Activated CD8-positive, alpha-beta memory T cell treated with anti-CD3 and anti-CD28 coated beads, Interleukin-2, amount 10 ng/mL, durations not matched to agents 7 days and 5 days (primary cell): ENCODE measurements around the gene TTYH1. TPM values are rescaled to one million over a fixed set of nuclear protein-coding genes. Genes with fewer than 3 reads are reported as not detected.
"Not testable (repeated sequence)": the region's sequence is repeated elsewhere in the genome, so short reads cannot be mapped to it uniquely, and the experiment has no call there.

Experiments used
- ATAC-seq: fragments of 150-1000 bp; cut with Tn5 transposase; one replicate; pipeline ENCODE4 v1.10.0; 2021; ENCODE audit warnings: moderate library complexity
- CTCF ChIA-PET: fragments of 350-600 bp; sonication (Branson Sonifier 250); formaldehyde crosslinking; loops from one replicate; lab custom pipeline; 2021; ENCODE audit warnings: antibody characterized with exemption; lab: Charles Lee
- DNase-seq: peaks from one replicate; pipeline ENCODE4 v3.0.0-alpha.2; 2020
- H3K27ac Mint-ChIP-seq: one replicate; pipeline ENCODE4 v1.8.0; 2021; ENCODE audit warnings: mild to moderate bottlenecking, mixed read lengths
- H3K27me3 Mint-ChIP-seq: one replicate; pipeline ENCODE4 v1.8.0; 2021; ENCODE audit warnings: mixed read lengths
- H3K36me3 Mint-ChIP-seq: one replicate; pipeline ENCODE4 v1.8.0; 2021; ENCODE audit warnings: mild to moderate bottlenecking, mixed read lengths
- H3K4me1 Mint-ChIP-seq: one replicate; pipeline ENCODE4 v1.8.0; 2021; ENCODE audit warnings: mixed read lengths
- H3K4me3 Mint-ChIP-seq: one replicate; pipeline ENCODE4 v1.8.0; 2021; ENCODE audit warnings: mild to moderate bottlenecking, moderate library complexity, mixed read lengths
- H3K9me3 Mint-ChIP-seq: one replicate; pipeline ENCODE4 v1.8.0; 2022; ENCODE audit warnings: low read depth, mixed read lengths
- total RNA-seq, 2 experiments: library from RNA; stranded (reverse); gene quantifications; one replicate each; pipeline ENCODE4 v1.2.3, GENCODE V29; 2021

Gene TTYH1
- total RNA-seq: 1 to 10 TPM in 1 of 2 experiments, under 1 TPM in 1; 0.93 to 1.2 TPM

GRCh38 chr19:54415208-54415900 is at the start of gene TTYH1:
TSS of gene TTYH1 (plus strand) at chr19:54415464. CDS start at chr19:54415553, 89 bp downstream.
- Mint-ChIP-seq H3K27me3 (peaks cover 41% of the 10 kb centered on the region), H3K27ac (peak within 1 kb of the TSS; percentile 62)
- no peak for DNase-seq

GRCh38 chr19:54365798-54366197 is 49.5 kb upstream of the TTYH1 start:
- not testable (repeated sequence) for DNase-seq, H3K9me3 Mint-ChIP-seq, H3K27ac Mint-ChIP-seq, ATAC-seq, H3K4me3 Mint-ChIP-seq
- Mint-ChIP-seq H3K4me1 (peaks cover 68% of the 10 kb centered on the region), H3K36me3 (peaks cover 26% of the 10 kb centered on the region), H3K27me3 (peaks cover 21% of the 10 kb centered on the region)
- CTCF ChIA-PET: interaction anchor here (1.5 to 2.9 kb wide), 2 partner anchors 9 to 24 kb away, joined by 8 to 25 read pairs; no protein-coding TSS in a partner anchor

More at GRCh38 chr19:54415208-54415900, at the start of gene TTYH1:
- peak; percentile 24 for ATAC-seq
- peaks cover 7% of the 10 kb centered on the region for H3K36me3 Mint-ChIP-seq
- no peak within 1 kb of the TSS for H3K4me3 Mint-ChIP-seq
- H3K9me3 Mint-ChIP-seq: peaks cover 10% of the 10 kb centered on the region
- peaks cover 18% of the 10 kb centered on the region for H3K4me1 Mint-ChIP-seq
- CTCF ChIA-PET: interaction anchor here (1.2 to 1.6 kb wide), 5 partner anchors 11 to 149 kb away, joined by 3 to 4 read pairs (median 3); no protein-coding TSS in a partner anchor

GRCh38 chr19:54366811-54367210 is 48.5 kb upstream of the TTYH1 start:
- Mint-ChIP-seq H3K27me3 (peaks cover 28% of the 10 kb centered on the region), H3K36me3 (peaks cover 22% of the 10 kb centered on the region), H3K4me3 (no peak overlapping the region), H3K9me3 (no peaks in the 10 kb centered on the region), H3K4me1 (peaks cover 66% of the 10 kb centered on the region), H3K27ac (no peak overlapping the region)
- ATAC-seq (no peak), DNase-seq (no peak)
- CTCF ChIA-PET: interaction anchor here (7.0 kb wide), 1 partner anchor 22 kb away, joined by 40 read pairs; no protein-coding TSS in a partner anchor

- Mint-ChIP-seq H3K9me3 (no peaks in the 10 kb centered on the region), H3K27ac (peak overlapping the region; percentile 52), H3K27me3 (peaks cover 31% of the 10 kb centered on the region), H3K4me1 (peaks cover 64% of the 10 kb centered on the region), H3K36me3 (peaks cover 11% of the 10 kb centered on the region), H3K4me3 (peak overlapping the region; percentile 71)
- DNase-seq (no peak), ATAC-seq (no peak)
- CTCF ChIA-PET: interaction anchor here (7.0 kb wide), 1 partner anchor 20 kb away, joined by 40 read pairs; no protein-coding TSS in a partner anchor
Observed at GRCh38 chr19:54369082-54369687, 46.1 kb upstream of the TTYH1 start.

GRCh38 chr19:54369688-54370433 is 45.4 kb upstream of the TTYH1 start:
- H3K27ac Mint-ChIP-seq: peak overlapping the region; percentile 62
- CTCF ChIA-PET: interaction anchor here (7.0 kb wide), 1 partner anchor 19 kb away, joined by 40 read pairs; no protein-coding TSS in a partner anchor
- peaks cover 32% of the 10 kb centered on the region for H3K27me3 Mint-ChIP-seq
- not testable (repeated sequence) for H3K36me3 Mint-ChIP-seq, H3K9me3 Mint-ChIP-seq, DNase-seq
- H3K4me3 Mint-ChIP-seq: peak overlapping the region; percentile 71
- ATAC-seq: peak; percentile 6
- peaks cover 66% of the 10 kb centered on the region for H3K4me1 Mint-ChIP-seq

GRCh38 chr19:54370434-54370796 is 44.8 kb upstream of the TTYH1 start:
- peak; percentile 87 for DNase-seq
- peak; percentile 78 for ATAC-seq
- CTCF ChIA-PET: interaction anchor here (7.0 kb wide), 1 partner anchor 18 kb away, joined by 40 read pairs; no protein-coding TSS in a partner anchor

GRCh38 chr19:54371453-54371852 is 43.8 kb upstream of the TTYH1 start:
- CTCF ChIA-PET: interaction anchor here (1.2 to 7.0 kb wide), 2 partner anchors 17 to 45 kb away, joined by 3 to 40 read pairs; no protein-coding TSS in a partner anchor
- DNase-seq, H3K27ac Mint-ChIP-seq, H3K9me3 Mint-ChIP-seq, H3K4me3 Mint-ChIP-seq, H3K36me3 Mint-ChIP-seq, ATAC-seq: not testable (repeated sequence)
- Mint-ChIP-seq H3K4me1 (peaks cover 71% of the 10 kb centered on the region), H3K27me3 (peaks cover 41% of the 10 kb centered on the region)

More at GRCh38 chr19:54370434-54370796, 44.8 kb upstream of the TTYH1 start:
- H3K9me3 Mint-ChIP-seq, H3K36me3 Mint-ChIP-seq: not testable (repeated sequence)
- Mint-ChIP-seq H3K4me3 (peak overlapping the region; percentile 70), H3K4me1 (peaks cover 68% of the 10 kb centered on the region), H3K27me3 (peaks cover 38% of the 10 kb centered on the region), H3K27ac (peak overlapping the region; percentile 62)

- H3K4me3 Mint-ChIP-seq: no peak overlapping the region
- CTCF ChIA-PET: interaction anchor here (2.2 to 7.0 kb wide), 3 partner anchors 9 to 15 kb away, joined by 8 to 40 read pairs (median 16); partner anchors contain the start of gene LAIR1
- peaks cover 81% of the 10 kb centered on the region for H3K4me1 Mint-ChIP-seq
- H3K36me3 Mint-ChIP-seq: peaks cover 3% of the 10 kb centered on the region
- DNase-seq: no peak
- peaks cover 3% of the 10 kb centered on the region for H3K9me3 Mint-ChIP-seq
- peak overlapping the region; percentile 15 for H3K27ac Mint-ChIP-seq
- H3K27me3 Mint-ChIP-seq: peaks cover 47% of the 10 kb centered on the region
- ATAC-seq: no peak
Observed at GRCh38 chr19:54373781-54374631, 41.3 kb upstream of the TTYH1 start.

GRCh38 chr19:54375181-54375938 is 39.9 kb upstream of the TTYH1 start:
- DNase-seq (peak; percentile 60), ATAC-seq (peak; percentile 29)
- H3K36me3 Mint-ChIP-seq, H3K9me3 Mint-ChIP-seq: not testable (repeated sequence)
- peak overlapping the region; percentile 79 for H3K27ac Mint-ChIP-seq
- H3K4me3 Mint-ChIP-seq: peak overlapping the region; percentile 69
- peaks cover 49% of the 10 kb centered on the region for H3K27me3 Mint-ChIP-seq
- H3K4me1 Mint-ChIP-seq: peaks cover 75% of the 10 kb centered on the region
- CTCF ChIA-PET: interaction anchor here (2.2 to 2.7 kb wide), 3 partner anchors 10 to 15 kb away, joined by 6 to 16 read pairs (median 8); partner anchors contain the start of gene LAIR1

- no peak for DNase-seq
- Mint-ChIP-seq H3K27ac (peak overlapping the region; percentile 33), H3K4me1 (peaks cover 68% of the 10 kb centered on the region), H3K36me3 (peaks cover 9% of the 10 kb centered on the region), H3K9me3 (peaks cover 8% of the 10 kb centered on the region), H3K27me3 (peaks cover 46% of the 10 kb centered on the region), H3K4me3 (no peak overlapping the region)
- CTCF ChIA-PET: interaction anchor here (2.2 to 2.7 kb wide), 2 partner anchors 12 to 14 kb away, joined by 6 to 16 read pairs; no protein-coding TSS in a partner anchor
- ATAC-seq: no peak
Observed at GRCh38 chr19:54376610-54377285, 38.5 kb upstream of the TTYH1 start.

GRCh38 chr19:54379187-54379678 is 36.0 kb upstream of the TTYH1 start:
- Mint-ChIP-seq H3K4me1 (peaks cover 56% of the 10 kb centered on the region), H3K9me3 (peaks cover 8% of the 10 kb centered on the region), H3K36me3 (peaks cover 7% of the 10 kb centered on the region), H3K27me3 (peaks cover 43% of the 10 kb centered on the region), H3K27ac (no peak overlapping the region), H3K4me3 (no peak overlapping the region)
- no peak for DNase-seq
- ATAC-seq: no peak
- CTCF ChIA-PET: interaction anchor here (0.8 to 2.8 kb wide), 3 partner anchors 9 to 19 kb away, joined by 3 to 15 read pairs (median 13); no protein-coding TSS in a partner anchor
